Measurements from ENCODE around the gene PSMB10. TPM values are rescaled to one million over a fixed set of nuclear protein-coding genes. Genes with fewer than 3 reads are reported as not detected.
A peak's percentile ranks its signal among the peaks of the same experiment; 100 is the strongest.

PSMB10 gene
- total and polyA plus RNA-seq, 2 donors (not counting 1 experiment from before 2014, with no cell fraction given), result 18.1 to 66.9 TPM

DNA sequence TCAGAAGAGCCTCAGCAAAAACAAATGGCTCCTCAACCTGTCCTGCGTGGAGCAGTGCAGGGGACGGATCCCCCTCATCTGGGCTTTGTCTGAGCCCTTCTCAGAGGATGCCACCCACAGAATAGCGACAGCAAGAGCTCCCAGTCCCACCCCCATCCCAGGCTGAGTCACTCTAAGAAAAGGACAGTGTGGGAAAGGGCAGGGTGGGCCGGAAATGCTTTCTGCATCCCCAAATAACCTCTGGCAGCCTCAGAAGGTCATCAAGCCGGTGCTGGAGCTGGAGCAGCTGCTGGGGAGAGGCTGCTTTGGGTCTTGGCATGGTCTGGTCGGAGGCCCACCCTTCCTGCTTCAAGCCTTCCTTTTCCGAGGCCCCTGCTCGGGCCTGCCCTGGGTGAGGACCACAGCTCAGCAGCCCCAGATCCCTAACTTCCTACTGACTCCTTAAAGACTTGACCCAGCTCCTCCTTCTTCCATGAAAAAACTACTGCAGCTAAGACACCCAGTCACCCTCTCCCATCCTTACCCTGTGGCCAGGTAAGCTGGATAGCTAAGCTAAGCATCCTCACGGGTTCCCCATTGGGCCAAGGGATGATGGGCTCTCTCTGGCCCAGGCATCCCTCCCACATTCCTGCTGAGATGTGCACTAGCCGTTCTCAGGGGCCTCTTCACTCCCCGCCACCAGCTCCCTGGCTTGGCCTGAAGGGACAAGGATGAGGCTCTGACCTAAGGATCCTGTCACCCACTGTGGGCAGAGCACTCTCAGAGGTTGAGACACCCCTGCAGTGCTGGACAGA, 23.1 kb upstream of the PSMB10 start:
- no peak for TF ChIP-seq EZH2 (IDR thresholded peaks at IDR 0.05; ENCODE audit: low read length, missing control alignments)
- no peak for TF ChIP-seq CTCF (conservative IDR thresholded peaks at IDR 0.05 in 1 of 2, IDR thresholded peaks at IDR 0.05 in 1 of 2; ENCODE audit: low read depth in 1 of 2, low read length in 2 of 2)
- Histone ChIP-seq H3K4me2 (ENCODE audit: extremely low read depth, insufficient read depth, low read length) (peak overlapping the region; percentile 17), H3K36me3 (ENCODE audit: control insufficient read depth, insufficient read depth, low read length) (peaks cover 41% of the 10 kb centered on the region), H3K79me2 (ENCODE audit: control insufficient read depth, insufficient read depth, low read length) (peaks cover 56% of the 10 kb centered on the region), H3K9ac (ENCODE audit: insufficient read depth, low read length) (no peak overlapping the region), H3K27ac (ENCODE audit: insufficient read depth, low read length) (peak overlapping the region; percentile 65), H4K20me1 (ENCODE audit: control insufficient read depth, extremely low read depth, insufficient read depth, low read length) (no peaks in the 10 kb centered on the region), H3K4me1 (ENCODE audit: control insufficient read depth, extremely low read depth, insufficient read depth, low read length) (peaks cover 23% of the 10 kb centered on the region), H3K9me3 (ENCODE audit: control insufficient read depth, insufficient read depth, low read depth, low read length) (no peaks in the 10 kb centered on the region), H2AFZ (ENCODE audit: low read length) (no peak overlapping the region), H3K4me3 (replicated peaks in 1 of 4; ENCODE audit: control extremely low read depth in 1 of 4, insufficient read depth in 1 of 4, low read depth in 3 of 4, low read length in 4 of 4) (no peak overlapping the region), H3K27me3 (ENCODE audit: control insufficient read depth, insufficient read depth, low read length) (no peaks in the 10 kb centered on the region)
- peak; percentile 46 to 86 for DNase-seq (ENCODE audit: low read depth in 2 of 2)

DNA sequence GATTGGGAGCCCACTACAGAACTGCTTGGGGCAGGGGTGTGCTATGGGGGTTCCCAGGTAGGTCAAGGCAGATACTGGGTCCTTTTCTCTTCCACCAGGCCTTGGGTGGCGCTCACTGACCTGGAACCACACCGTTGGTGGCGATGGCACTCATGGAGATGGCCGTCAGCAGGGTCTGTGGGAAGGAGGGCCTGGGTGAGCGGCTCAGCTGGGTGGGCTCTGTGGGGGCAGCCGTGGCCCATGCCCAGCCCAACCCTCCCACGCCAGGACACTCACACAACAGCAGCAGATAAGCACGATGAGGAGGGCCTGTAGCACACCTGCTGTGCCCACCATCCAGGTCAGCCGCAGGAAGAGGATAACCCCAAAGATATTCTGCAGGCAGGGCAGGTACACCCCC, 21.0 kb upstream of the PSMB10 start:
- Histone ChIP-seq H3K4me2 (ENCODE audit: extremely low read depth, insufficient read depth, low read length) (no peak overlapping the region), H3K27ac (ENCODE audit: insufficient read depth, low read length) (no peak overlapping the region), H4K20me1 (ENCODE audit: control insufficient read depth, extremely low read depth, insufficient read depth, low read length) (no peaks in the 10 kb centered on the region), H3K27me3 (ENCODE audit: control insufficient read depth, insufficient read depth, low read length) (no peaks in the 10 kb centered on the region), H2AFZ (ENCODE audit: low read length) (no peak overlapping the region), H3K79me2 (ENCODE audit: control insufficient read depth, insufficient read depth, low read length) (peaks cover 37% of the 10 kb centered on the region), H3K9me3 (ENCODE audit: control insufficient read depth, insufficient read depth, low read depth, low read length) (no peaks in the 10 kb centered on the region), H3K4me3 (replicated peaks in 1 of 4; ENCODE audit: control extremely low read depth in 1 of 4, insufficient read depth in 1 of 4, low read depth in 3 of 4, low read length in 4 of 4) (no peak overlapping the region), H3K36me3 (ENCODE audit: control insufficient read depth, insufficient read depth, low read length) (peaks cover 45% of the 10 kb centered on the region), H3K4me1 (ENCODE audit: control insufficient read depth, extremely low read depth, insufficient read depth, low read length) (peaks cover 18% of the 10 kb centered on the region), H3K9ac (ENCODE audit: insufficient read depth, low read length) (no peak overlapping the region)
- no peak for TF ChIP-seq CTCF (conservative IDR thresholded peaks at IDR 0.05 in 1 of 2, IDR thresholded peaks at IDR 0.05 in 1 of 2; ENCODE audit: low read depth in 1 of 2, low read length in 2 of 2)
- TF ChIP-seq EZH2 (IDR thresholded peaks at IDR 0.05; ENCODE audit: low read length, missing control alignments), result no peak
- no peak for DNase-seq (ENCODE audit: low read depth in 2 of 2)

GRCh38 chr16:67954421-67955196, 18.0 kb upstream of the PSMB10 start:
- Histone ChIP-seq H3K79me2 (ENCODE audit: control insufficient read depth, insufficient read depth, low read length) (peaks cover 13% of the 10 kb centered on the region), H3K4me1 (ENCODE audit: control insufficient read depth, extremely low read depth, insufficient read depth, low read length) (peaks cover 13% of the 10 kb centered on the region), H4K20me1 (ENCODE audit: control insufficient read depth, extremely low read depth, insufficient read depth, low read length) (no peaks in the 10 kb centered on the region), H3K9ac (ENCODE audit: insufficient read depth, low read length) (no peak overlapping the region), H3K9me3 (ENCODE audit: control insufficient read depth, insufficient read depth, low read depth, low read length) (no peaks in the 10 kb centered on the region), H3K36me3 (ENCODE audit: control insufficient read depth, insufficient read depth, low read length) (peaks cover 46% of the 10 kb centered on the region), H2AFZ (ENCODE audit: low read length) (no peak overlapping the region), H3K27ac (ENCODE audit: insufficient read depth, low read length) (no peak overlapping the region), H3K27me3 (ENCODE audit: control insufficient read depth, insufficient read depth, low read length) (no peaks in the 10 kb centered on the region), H3K4me2 (ENCODE audit: extremely low read depth, insufficient read depth, low read length) (no peak overlapping the region), H3K4me3 (replicated peaks in 1 of 4; ENCODE audit: control extremely low read depth in 1 of 4, insufficient read depth in 1 of 4, low read depth in 3 of 4, low read length in 4 of 4) (no peak overlapping the region)
- TF ChIP-seq EZH2 (IDR thresholded peaks at IDR 0.05; ENCODE audit: low read length, missing control alignments) (no peak), CTCF (conservative IDR thresholded peaks at IDR 0.05 in 1 of 2, IDR thresholded peaks at IDR 0.05 in 1 of 2; ENCODE audit: low read depth in 1 of 2, low read length in 2 of 2) (no peak)
- DNase-seq (ENCODE audit: low read depth in 2 of 2), result no peak

Data from fibroblast of lung (primary cell).